ENCODE results near the gene GRIPAP1.
A peak's percentile ranks its signal among the peaks of the same experiment; 100 is the strongest.

Gene GRIPAP1

DNA sequence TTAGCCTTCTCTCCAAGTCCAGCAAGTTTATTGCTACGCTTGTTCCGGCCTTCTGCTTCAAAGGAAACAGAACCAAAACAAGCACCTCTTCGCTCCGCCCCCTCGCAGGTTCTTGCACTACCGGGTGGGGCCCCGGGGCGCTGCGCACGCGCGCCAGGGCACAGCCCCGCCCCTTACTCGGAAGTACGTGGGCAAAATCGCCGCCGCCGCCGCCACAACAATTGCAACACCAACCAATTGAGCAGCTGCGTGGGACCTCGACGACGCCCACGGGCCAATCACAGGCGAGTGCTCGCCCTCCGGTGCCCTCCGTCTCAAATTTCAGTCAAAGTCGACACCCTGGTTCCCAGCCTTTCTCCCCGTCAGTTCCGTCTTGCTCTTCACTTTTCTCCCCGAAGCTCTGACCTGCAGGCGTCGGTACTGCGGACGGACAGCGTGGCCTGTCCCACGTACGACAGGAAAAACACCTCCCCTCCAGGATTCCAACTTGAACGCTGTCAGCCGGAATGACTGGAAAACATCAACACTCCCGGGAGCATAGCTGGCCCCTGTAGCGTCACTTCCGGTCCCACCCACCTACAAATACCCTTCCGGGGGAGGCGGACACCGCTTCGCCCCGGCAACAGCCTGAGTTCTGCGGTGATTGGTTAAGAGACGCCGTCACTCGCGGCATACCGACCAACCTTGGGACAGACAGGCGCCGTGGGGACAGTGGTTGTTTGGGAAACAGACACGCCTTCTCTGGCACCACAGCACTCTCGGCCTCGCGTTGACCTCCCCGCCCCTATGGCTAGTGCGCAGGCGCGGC is 44.0 kb downstream of the GRIPAP1 start:
- peak; percentile 81 to 98 (median 92) for DNase-seq

DNA sequence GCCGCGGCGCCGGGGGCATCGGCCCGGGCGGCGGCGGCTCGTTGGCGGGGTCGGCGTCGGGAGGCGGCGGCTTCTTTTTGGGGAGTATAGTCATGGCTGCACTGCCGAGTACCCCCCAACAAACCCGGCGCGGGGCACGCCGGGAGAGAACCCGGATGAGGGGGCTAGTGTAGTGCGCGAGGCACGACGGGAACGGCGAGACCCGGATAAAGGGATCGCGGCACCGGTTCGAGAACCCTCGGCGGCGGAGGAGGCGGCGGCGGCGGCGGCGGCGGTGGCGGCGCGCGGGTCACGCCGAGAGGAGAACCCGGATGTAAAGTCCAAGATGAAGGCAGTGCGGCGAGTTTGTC is 44.6 kb downstream of the GRIPAP1 start, which contains the start of gene OTUD5:
TSS of gene OTUD5 (minus strand) at position 131 of the 350 bp plus-strand sequence. CDS start at position 94, 37 bp downstream.
- peak; percentile 52 to 86 (median 72) for DNase-seq

DNA sequence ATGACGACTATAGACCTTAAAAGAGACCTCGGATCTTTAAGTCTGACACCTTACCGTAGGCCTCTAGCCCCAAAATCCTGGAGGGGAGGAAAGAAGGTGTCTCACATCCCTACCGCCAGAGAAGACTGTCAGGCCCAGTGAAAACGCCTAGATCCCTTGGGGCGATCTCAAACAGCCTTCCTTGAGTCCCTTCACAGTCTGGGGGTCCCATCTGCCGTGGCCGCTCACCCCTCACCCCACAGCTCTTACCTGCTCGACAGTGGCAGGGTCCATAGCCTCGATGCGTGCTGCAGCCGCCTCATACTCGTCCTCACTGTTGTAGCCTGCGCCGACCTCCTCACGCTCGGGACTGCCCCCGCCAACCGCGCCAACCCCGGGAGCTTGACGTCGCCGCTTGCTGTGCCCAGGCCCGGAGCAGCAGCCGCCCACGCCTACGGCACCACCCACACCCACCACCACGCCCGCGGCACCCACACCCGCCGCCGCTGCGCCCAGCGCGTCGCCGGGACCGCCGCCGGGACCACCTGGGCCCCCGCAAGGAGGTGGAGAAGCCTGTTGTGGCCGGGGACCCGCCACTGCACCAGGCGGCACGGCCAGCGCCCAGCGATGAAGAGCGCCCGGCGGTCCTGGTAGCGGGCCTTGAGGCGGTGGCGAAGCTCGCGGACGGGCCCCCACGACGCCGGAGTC is 45.2 kb downstream of the GRIPAP1 start:
- DNase-seq = peak in 4 of 5 experiments; percentile 33 to 69 (median 62)

DNA sequence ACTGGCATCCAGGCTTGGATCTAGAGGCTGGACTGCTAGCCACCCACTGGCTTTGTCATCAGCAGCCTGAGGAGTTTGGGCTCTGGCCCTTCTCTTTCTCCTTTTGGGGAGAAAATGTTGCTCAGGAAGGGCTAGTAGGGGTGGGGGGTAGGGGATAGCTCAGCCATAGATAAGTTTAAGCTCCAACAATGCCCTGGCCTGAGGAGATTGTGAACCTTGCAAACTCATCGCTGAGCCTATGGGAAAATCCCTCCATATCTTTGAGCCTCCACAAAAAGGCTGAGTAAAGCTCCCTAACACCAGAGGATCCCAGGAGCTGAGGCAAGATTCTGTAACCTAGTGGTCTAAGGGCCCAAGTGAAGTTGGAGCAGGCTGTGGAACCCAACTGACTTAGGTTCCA is 53.5 kb downstream of the GRIPAP1 start:
- DNase-seq = no peak

DNA sequence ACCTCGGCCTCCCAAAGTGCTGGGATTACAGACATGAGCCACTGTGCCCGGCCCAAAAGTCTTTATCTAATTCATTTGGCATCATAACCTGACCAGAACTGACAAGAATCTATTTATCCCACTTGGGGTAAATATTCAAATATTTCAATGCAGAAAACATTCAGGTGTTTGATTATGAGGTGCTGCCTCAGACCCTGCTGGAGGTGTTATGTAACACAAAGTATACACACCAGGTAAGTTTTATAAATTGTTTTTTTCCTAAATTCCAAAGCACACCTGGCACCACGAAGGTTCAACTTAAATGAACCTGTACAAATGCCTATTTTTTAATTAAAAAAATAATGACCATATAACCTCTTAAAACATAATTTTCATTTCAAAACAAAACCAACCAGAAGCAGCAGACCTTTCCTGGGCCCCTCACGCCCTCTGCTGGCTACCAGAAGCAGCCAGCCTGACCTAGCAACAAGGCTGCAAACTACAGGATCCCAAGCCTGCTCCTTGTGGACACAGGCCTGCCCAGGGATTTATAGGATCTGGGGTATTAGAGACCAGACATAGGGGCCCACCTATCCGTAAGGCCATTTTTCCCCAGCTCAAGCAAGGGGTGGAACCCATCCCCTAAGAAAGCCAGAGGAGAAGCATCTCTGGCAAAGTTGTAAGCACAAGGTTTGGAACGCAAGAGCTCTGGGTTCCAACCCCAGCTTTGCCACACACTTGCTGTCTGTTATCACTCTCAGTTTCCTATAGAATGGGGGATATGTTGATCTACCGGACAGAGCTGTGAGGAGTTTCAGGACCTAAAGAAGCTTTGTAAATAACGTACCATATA is 56.3 kb downstream of the GRIPAP1 start:
- peak in 4 of 5 experiments; percentile 20 to 54 (median 45) for DNase-seq

DNA sequence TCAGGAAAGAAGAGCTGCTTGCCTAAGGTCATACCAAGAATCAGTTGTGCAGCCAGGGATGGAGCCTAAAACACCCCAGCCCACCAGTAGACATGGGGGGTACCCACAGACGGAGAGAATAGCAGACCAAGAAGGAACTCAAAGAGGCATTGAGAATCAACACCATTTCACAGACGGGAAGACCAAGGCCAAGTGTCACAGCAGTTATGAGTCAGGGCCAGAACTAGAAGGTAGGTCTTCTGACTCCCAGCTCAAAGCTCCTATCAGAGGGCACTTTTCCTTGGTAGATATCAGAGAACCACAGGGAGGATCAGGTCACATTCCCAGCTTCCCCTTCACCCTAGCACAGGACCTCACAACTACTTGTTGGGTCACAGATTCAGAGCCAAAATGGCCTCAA is 59.2 kb downstream of the GRIPAP1 start:
- DNase-seq = peak in 1 of 5 experiments; percentile 28

DNA sequence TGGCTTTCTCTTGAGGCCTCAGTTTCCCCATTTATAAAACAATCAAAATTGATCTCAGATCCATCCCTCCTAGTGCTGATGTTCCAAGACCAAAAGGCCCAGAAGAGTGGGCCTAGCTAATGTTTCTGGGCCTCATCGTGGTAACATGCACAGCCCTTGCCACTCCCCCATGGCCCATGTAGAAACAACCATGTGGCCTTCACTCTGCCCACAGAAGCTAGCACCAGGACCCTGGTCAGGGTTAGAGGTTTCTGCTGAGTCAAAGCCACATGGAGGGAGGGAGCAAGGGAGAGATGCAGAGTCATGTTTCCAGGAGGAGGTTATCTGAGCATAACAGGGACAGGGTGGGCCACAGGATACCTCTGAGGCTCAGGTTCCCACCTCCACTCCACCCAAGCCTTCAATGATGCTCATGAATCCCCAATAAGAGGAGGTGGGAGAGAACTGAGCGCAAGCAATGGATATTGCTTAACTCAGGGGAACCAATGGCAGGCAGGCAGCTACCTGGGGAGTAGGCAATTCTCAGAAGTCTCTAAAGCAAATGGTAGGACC is 61.6 kb downstream of the GRIPAP1 start:
- peak in 1 of 5 experiments; percentile 49 for DNase-seq

DNA sequence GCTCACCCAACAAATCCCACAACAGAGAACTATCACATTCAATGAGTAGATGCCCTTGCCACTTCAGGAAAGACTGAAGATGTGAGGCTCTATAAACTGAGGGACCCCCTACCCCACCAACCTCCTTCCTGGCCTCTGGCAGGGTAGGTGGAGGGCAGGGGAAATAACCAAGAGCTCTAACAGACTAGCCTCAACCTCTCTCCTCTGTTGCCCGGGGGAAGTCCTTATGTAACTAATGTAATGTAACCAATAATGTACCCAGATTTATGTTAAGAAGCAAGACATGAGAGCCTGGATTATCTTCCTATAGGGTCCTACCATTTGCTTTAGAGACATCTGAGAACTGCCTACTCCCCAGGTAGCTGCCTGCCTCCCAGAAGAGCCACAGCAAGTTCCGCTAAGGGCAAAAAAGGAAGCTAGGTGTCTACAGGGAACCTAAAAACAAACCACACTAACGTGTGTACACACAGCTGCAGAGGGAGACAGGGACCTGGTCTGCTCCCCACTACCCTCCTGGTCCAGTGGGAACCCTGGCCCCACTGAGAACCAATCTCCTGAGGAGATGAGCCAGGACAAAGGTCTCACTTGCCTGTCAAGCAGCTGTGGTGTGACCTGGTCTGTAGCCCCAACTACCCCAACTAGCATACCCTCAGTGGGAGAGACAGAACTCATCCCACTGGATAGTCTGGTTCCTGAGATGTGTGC is 62.4 kb downstream of the GRIPAP1 start:
- peak in 2 of 5 experiments; percentile 9 to 64 for DNase-seq

DNA sequence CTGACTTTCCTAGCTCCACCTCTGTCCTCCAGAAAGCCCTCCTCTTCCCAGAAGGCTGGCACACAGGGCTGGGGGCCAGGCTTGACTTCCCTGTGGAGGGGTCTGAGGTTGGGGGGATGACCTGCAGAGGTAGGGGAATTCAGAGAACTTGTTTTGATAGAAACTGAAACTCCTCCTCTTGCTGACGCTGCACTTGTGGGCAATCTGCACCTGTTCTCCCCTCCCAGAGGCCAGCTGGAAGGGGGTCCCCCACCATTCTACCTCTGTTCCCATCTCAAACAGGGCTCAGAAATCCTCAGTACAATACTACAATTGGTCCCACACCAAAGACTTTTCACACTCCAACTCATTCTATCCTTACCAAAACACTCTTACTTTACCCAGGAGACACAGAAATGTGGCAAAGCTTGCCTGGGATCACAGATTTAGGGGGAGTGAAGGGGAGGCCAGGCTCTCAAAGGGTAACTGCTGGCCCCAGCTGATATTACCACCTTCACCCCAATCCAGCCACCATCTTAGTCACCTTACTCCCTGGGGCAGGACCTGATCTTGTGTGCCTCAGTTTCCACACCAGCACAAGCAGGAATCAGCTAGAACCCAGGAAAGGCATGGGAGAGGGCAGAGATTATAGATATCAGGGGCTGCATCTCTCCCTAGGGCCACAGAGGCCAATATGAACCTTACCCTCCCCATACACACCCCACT is 63.2 kb downstream of the GRIPAP1 start:
- peak; percentile 16 to 90 (median 64) for DNase-seq

DNA sequence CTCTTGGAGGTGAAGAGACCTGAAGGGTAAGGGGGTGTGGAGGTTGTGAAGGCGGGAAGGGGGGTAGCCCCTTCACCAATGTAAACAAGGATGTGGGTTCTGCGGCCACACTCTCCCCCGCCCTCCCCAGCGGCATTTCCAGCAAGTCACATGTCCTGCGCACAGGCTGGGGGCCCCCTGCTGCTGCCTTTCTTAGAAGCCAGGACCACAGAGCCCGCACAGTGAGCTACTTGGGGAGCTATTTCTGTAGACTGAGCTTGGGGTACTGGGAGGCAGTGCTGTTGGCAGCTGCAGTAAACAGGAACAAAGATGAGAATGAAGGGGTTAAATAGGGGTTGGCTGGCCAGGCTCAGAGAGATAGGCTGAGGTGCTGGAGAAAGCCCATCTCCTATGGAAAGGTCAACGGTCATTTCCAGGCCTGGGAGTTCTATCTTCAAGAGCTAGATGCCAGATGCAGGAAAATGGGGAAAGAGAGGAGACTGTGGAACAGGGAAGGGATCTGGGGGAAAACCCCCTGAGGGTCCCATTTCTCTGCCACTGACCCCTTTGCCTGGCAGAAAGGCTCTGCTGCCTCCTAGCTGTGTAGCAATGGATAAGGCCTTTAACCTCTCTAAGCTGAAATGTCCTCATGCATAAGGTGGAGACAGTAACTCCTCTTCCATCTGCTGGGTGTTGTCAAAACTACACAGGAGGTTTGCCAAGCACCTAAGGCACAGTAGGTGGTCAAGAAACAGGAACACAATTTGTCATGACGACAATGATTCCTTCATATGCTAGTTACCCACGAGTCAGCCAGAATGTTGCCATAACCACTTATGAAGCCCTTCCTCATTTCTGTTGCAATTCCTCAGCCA is 64.8 kb downstream of the GRIPAP1 start:
- DNase-seq = peak; percentile 52 to 99 (median 83)

DNA sequence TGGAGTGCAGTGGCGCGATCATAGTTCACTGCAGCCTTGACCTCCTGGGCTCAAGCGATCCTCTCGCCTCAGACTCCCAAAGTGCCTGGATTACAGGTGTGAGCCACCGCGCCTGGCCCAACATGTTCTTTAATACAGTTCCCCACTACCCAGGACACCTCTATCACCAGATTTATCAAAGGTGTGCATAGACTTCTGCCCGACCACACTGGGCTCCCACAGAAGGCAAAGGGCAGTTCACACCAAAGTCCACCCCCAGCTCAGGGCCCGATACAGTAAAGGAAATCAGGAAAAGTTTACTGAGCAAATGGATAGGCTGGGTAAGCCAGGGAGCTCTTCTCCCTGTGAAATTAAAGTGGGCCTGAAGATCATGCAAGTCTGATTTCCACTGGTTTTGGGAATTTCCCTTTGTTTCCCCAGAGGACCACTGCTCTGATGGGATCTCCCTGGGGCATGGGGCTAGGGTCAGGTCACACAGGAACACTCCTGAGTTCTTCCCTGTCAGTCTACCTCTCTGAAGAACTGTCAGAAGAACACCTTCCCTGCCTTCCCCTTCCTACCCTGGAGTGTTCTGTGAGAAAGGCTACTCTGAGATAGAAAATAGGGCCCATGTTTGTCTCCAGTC is 65.5 kb downstream of the GRIPAP1 start:
- no peak for DNase-seq

DNA sequence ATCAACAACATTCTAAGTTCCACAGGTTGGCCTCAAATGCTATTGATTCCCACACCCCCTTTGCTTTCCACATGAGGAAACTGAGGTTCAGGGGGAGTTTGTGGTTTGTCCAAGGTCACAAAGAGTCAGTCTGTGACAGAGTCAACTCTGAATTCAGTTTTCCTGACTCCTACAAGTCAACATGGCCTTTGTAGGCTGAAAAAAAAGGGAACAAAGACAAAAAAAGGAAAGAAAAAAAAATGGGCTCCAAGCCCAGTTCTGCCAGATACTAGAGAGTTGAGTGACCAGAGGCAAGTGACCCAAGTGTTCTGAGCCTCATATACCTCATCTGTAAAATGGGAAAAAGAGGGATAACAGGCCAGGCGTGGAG is 66.8 kb downstream of the GRIPAP1 start:
- no peak for DNase-seq

DNA sequence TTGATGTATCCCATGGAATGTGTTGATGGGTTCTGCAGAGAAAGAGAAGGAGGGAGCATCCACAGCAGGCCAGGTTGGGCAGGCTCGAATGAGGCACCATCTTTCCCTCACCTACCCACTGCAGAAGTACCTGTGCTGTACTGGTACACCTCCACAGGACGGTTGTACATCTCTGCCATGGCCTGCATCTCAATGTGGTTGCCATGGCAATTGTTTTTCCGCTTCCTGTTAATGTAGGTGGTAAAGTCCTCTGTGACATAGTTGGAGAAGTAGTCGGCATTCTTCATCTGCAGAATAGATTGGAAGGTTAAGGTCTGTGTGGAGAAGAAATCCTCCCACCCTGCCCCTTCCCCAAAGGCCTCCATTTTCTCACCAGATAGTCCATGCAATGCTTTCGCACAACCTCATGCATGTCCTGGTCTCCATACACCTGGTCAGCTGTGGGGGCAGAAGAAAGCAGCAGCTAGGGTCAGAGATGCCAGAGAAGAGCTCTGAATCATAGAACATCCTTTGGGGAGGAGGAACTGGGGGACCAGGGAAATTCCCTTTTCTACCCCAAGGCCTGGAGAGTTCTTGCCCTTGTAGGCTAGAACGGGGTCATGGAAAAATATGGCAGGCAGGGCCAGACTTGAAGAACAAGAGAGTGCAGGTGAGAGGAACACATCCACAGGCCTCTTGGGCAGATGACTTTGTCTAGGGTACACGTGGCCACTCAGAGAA is 67.3 kb downstream of the GRIPAP1 start:
- DNase-seq = peak in 2 of 5 experiments; percentile 54 to 75

DNA sequence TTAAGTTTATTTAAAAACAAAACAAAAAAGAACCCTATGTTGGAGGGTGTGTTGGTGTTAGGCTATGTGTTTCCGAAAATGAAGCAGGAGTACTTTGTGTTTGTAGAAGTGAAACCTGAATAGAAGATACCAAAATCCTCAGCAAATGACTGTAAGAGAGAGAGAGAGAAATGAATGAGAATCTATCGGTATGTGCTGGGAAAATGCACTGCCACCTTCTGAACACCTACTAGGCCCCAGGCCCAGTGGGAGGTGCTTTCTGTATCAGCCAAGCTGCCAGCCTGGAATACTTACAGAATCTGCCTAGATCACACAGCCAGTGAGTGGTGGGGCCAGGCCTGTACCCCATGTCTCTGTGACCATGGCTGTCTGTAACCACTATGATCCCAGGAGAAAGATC is 68.3 kb downstream of the GRIPAP1 start:
- peak in 1 of 5 experiments; percentile 53 for DNase-seq

DNA sequence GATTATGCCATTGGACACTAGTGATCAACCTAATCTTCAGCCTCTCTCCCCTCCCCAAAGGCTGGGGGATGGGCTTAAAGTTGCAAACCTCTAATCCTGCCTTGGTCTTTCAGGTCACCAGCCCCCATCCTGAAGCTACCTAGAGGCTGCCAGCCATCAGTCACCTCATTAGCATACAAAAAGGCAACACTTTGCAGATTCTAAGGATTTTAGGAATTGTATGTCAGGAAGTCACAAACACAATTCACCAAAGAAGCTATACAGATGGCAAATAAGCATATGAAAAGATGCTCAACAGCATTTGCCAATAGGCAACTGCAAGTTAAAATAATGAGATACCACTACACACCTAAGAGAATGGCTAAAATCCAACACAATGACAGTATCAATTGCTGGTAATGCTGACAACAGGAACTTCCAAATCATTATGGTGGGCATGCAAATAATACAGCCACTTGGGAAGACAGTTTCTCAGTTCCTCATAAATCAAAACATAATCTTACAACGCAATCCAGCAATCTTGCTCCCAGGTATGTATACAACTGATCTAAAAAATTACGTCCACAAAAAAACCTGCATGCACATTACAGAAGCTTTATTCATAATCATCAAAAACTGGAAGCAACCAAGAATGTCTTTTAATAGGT is 74.2 kb downstream of the GRIPAP1 start:
- no peak for DNase-seq

DNA sequence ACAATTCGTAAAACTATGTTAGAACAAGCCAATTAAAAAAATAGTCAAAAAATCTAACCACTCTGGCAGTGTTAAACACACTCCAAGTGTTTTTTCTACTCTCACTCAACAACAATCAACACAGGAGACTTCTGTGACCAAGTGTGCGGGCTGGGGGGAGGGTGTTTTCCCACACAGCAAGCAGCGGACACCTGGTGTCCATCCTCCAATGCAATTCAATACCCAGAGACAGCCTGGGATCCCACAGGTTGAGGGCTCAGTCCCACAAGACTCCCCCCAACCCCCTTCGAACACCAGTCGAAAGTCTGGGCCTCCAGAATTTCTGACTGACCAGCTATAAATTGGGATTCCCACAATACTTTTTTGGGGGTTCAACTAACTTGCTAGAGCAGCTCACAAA is 74.9 kb downstream of the GRIPAP1 start:
- no peak for DNase-seq

DNA sequence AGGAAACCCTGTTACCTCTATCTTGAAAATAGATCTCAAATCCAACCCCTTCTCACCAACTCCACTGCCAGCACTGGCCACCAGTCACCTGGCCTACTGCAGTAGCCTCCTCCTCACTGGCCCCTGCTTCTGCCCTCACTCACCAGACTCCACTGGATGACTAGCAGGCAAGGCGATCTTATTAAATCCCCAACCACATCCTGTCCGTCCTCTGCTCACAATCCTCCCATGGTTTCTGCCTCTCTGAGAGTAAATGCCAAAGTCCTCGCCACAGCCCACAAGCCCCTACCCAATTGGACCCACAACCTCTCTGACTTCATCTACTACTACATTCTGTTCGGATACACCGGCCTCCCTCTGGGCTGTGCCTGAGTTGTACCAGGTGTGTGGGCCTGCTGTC is 77.8 kb downstream of the GRIPAP1 start:
- peak in 1 of 5 experiments; percentile 50 for DNase-seq

DNA sequence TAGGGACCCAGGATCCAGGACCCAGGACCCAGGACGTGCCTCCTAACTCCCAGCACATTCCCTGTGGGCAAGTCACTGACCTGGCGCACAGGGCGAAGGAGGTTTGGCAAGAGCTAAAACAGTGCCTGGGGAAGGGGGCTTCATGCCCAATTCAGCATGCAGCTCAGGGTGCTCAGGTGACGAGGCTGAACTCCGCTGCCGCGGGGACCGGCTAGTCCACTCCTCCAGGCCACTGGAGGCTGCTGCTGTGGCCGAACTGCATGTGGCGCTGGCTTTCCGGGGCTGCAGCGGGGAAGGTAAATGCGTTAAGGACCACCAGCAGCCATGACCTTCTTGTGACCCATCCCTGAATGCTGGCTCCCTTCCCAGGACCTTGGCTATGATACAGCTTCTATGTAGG is 78.3 kb downstream of the GRIPAP1 start:
- no peak for DNase-seq
